ENCODE data around the gene SEMA5B.

SEMA5B gene

GRCh38 chr3:122979211-122979610 lies 48.4 kb downstream of the SEMA5B start:
- no peak for DNase-seq (ENCODE audit: low read depth)

GRCh38 chr3:122978569-122978968 lies 49.0 kb downstream of the SEMA5B start:
- TF ChIP-seq, protein P1, sequence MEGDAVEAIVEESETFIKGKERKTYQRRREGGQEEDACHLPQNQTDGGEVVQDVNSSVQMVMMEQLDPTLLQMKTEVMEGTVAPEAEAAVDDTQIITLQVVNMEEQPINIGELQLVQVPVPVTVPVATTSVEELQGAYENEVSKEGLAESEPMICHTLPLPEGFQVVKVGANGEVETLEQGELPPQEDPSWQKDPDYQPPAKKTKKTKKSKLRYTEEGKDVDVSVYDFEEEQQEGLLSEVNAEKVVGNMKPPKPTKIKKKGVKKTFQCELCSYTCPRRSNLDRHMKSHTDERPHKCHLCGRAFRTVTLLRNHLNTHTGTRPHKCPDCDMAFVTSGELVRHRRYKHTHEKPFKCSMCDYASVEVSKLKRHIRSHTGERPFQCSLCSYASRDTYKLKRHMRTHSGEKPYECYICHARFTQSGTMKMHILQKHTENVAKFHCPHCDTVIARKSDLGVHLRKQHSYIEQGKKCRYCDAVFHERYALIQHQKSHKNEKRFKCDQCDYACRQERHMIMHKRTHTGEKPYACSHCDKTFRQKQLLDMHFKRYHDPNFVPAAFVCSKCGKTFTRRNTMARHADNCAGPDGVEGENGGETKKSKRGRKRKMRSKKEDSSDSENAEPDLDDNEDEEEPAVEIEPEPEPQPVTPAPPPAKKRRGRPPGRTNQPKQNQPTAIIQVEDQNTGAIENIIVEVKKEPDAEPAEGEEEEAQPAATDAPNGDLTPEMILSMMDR (conservative IDR thresholded peaks at IDR 0.05; ENCODE audit: control insufficient read depth, insufficient read depth, low read depth, low read length) = no peak
- no peak for DNase-seq (ENCODE audit: low read depth)
- H3K4me3 ChIP-seq (ENCODE audit: control insufficient read depth, low read depth, low read length) = no peak overlapping the region

More at GRCh38 chr3:122979211-122979610, 48.4 kb downstream of the SEMA5B start:
- TF ChIP-seq, protein P1 (conservative IDR thresholded peaks at IDR 0.05; ENCODE audit: control insufficient read depth, insufficient read depth, low read depth, low read length) = no peak
- no peak overlapping the region for H3K4me3 ChIP-seq (ENCODE audit: control insufficient read depth, low read depth, low read length)

- TF ChIP-seq, protein P1 (conservative IDR thresholded peaks at IDR 0.05; ENCODE audit: control insufficient read depth, insufficient read depth, low read depth, low read length) = no peak
- no peak overlapping the region for H3K4me3 ChIP-seq (ENCODE audit: control insufficient read depth, low read depth, low read length)
- DNase-seq (ENCODE audit: low read depth) = peak; percentile 59
Observed at GRCh38 chr3:122977746-122978466, 49.7 kb downstream of the SEMA5B start.

DNA sequence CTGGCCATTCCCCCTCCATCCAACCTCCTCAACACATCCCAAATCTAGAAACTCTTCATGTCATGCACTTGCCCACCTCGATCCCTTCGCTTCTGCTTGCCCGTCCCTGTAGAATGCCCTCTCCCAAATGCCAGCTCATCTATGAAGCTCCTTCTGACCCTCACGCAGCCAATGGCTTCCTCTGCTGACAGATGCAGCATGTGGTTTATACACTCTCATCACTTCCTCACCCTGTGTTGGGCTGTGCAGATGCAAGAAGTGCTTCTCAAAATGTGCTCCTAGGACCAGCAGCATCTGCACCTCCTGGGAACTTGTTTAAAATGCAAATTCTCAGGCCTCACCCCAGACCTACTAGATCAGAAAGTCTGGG lies 51.7 kb downstream of the SEMA5B start:
- H3K4me3 ChIP-seq (ENCODE audit: control insufficient read depth, low read depth, low read length) = no peak overlapping the region
- DNase-seq (ENCODE audit: low read depth) = no peak
- TF ChIP-seq, protein P1 (conservative IDR thresholded peaks at IDR 0.05; ENCODE audit: control insufficient read depth, insufficient read depth, low read depth, low read length) = no peak

DNA sequence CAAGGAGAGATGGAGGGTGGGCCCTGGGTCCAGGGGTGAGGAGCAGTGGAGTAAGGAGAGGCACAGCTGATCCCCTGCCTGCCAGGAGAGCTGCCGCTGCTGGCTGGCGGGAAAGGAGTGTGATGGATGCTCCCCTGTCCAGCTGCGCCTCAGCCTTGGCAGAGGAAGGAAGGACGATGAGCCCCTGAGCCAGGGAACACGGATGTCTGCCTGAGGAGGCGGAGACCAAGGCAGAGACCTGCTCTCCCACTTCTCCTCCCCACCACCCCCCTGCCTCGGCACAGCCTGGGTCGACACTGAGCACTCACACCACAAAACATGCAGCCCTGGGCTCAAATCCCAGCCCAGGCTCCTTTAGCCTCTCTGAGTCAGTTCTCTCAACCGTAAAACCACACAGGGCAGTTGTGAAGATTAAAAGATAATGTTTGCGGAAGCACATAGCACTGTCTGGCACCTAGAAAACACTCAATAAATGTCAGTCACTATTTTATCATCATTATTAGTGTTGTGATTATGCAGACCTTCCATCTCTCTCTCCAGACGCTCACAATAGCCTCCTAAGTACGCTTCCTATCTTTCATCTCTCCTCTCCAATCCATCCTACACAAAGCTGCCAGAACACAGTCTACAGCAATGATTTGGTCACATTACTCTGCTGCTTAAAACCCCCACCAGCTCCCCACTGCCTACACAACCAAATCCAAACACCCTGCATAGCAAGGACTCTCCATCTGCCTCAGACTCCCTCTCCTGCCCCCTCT lies 52.2 kb downstream of the SEMA5B start:
- H3K4me3 ChIP-seq (ENCODE audit: control insufficient read depth, low read depth, low read length) = no peak overlapping the region
- TF ChIP-seq, protein P1 (conservative IDR thresholded peaks at IDR 0.05; ENCODE audit: control insufficient read depth, insufficient read depth, low read depth, low read length) = no peak
- peak; percentile 56 for DNase-seq (ENCODE audit: low read depth)

- TF ChIP-seq, protein P1 (conservative IDR thresholded peaks at IDR 0.05; ENCODE audit: control insufficient read depth, insufficient read depth, low read depth, low read length) = no peak
- H3K4me3 ChIP-seq (ENCODE audit: control insufficient read depth, low read depth, low read length) = no peak overlapping the region
- DNase-seq (ENCODE audit: low read depth) = peak; percentile 35
Observed at GRCh38 chr3:122974764-122975162, 52.8 kb downstream of the SEMA5B start.

Data from fibroblast of mammary gland (primary cell).